Subcutaneous abdominal adipose tissue (tissue), 5 donors: Measurements from ENCODE around the gene CLEC20A.

ENCODE experiments used
- H3K27ac ChIP-seq: one replicate; pipeline ENCODE4 v1.7.0; 2013; ENCODE audit warnings: low read depth, mild to moderate bottlenecking, inconsistent platforms, low read length, moderate library complexity
- H3K27me3 ChIP-seq, 5 donors: one replicate each; pipeline ENCODE4 v1.7.0; 2013; ENCODE audit warnings: low read length in 5 of 5, inconsistent platforms in 1 of 5; ENCODE audit not compliant: control insufficient read depth in 5 of 5, insufficient read depth in 4 of 5
- H3K36me3 ChIP-seq, 5 donors: one replicate each; pipeline ENCODE4 v1.7.0; 2013; ENCODE audit warnings: low read length in 5 of 5; ENCODE audit not compliant: control insufficient read depth in 5 of 5, insufficient read depth in 5 of 5
- H3K4me1 ChIP-seq, 5 donors: one replicate each; pipeline ENCODE4 v1.7.0; 2013; ENCODE audit warnings: low read length in 5 of 5, mild to moderate bottlenecking in 3 of 5, moderate library complexity in 1 of 5; ENCODE audit not compliant: control insufficient read depth in 5 of 5, insufficient read depth in 5 of 5
- H3K4me3 ChIP-seq, 5 donors: one replicate each; pipeline ENCODE4 v1.7.0; 2013; ENCODE audit warnings: low read length in 5 of 5, low read depth in 1 of 5
- H3K9ac ChIP-seq, 5 donors: one replicate each; pipeline ENCODE4 v1.7.0; 2013; ENCODE audit warnings: low read length in 5 of 5, mild to moderate bottlenecking in 4 of 5, moderate library complexity in 3 of 5
- H3K9me3 ChIP-seq, 5 donors: one replicate each; pipeline ENCODE4 v1.7.0; 2013; ENCODE audit warnings: low read length in 5 of 5; ENCODE audit not compliant: control insufficient read depth in 5 of 5
- donor health status: healthy.
- donor health status: healthy.
- donor health status: healthy.
- donor health status: healthy.
- donor health status: healthy.

Gene CLEC20A

GRCh38 chr1:178484698-178485225 lies 12.0 kb downstream of the CLEC20A start:
- H3K4me1 ChIP-seq: peaks cover 0 to 22% (median 11%) of the 10 kb centered on the region in 5 donors
- no peak overlapping the region for H3K27ac ChIP-seq

DNA sequence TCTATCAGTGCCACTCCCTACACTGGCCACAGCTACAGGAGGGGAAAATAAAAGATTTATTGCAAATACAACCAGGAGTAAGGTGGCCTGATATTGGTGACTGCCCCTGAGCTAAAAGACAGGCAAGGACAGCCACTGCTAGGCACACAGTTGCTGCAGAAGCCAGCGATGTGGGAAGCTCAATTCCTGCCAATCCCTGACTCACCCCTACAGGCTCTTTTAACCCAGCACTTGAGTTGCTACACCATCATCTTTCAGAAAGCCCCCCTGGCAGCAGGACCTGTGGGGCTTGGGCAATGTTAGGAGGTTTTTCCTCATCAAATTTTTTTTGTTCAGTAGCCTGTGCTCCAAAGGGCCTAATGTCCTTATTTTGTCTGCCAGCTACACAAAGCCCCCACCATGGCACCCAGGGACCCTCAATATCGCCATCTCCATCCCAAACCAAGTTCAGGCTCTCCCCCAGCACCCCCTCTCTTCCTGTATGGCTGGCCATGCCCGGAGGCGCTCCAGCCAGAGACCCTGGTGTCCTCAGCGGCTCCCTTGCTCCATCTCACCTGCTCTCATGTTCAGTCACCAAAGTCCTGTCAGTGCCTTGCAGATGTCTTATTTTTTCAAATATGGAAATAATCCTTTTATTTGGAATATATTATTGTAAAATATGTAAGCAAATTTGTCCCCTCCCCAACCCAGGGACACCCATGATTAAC lies 13.4 kb downstream of the CLEC20A start:
- Histone ChIP-seq H3K27ac (no peak overlapping the region), H3K4me1 (peaks cover 0 to 22% (median 11%) of the 10 kb centered on the region in 5 donors), H3K27me3 (peaks cover 3 to 19% (median 9%) of the 10 kb centered on the region in 5 donors), H3K4me3 (no peak overlapping the region), H3K9ac (peak overlapping the region in 1 of 5 donors; percentile 7), H3K36me3 (peaks cover 0 to 3% (median 2%) of the 10 kb centered on the region in 5 donors), H3K9me3 (no peaks in the 10 kb centered on the region)

More at GRCh38 chr1:178484698-178485225, 12.0 kb downstream of the CLEC20A start:
- Histone ChIP-seq H3K36me3 (peaks cover 0 to 3% (median 2%) of the 10 kb centered on the region in 5 donors), H3K9me3 (no peaks in the 10 kb centered on the region), H3K4me3 (no peak overlapping the region), H3K9ac (no peak overlapping the region), H3K27me3 (peaks cover 3 to 19% (median 9%) of the 10 kb centered on the region in 5 donors)

- Histone ChIP-seq H3K9me3 (no peaks in the 10 kb centered on the region), H3K36me3 (peaks cover 4 to 27% (median 19%) of the 10 kb centered on the region in 5 donors), H3K4me3 (no peak overlapping the region), H3K27me3 (no peaks in the 10 kb centered on the region), H3K9ac (no peak overlapping the region), H3K27ac (no peak overlapping the region), H3K4me1 (no peaks in the 10 kb centered on the region)
Measured at GRCh38 chr1:178477841-178478240, 18.9 kb downstream of the CLEC20A start.

- H3K4me3 ChIP-seq: no peak overlapping the region
- H3K27me3 ChIP-seq: no peaks in the 10 kb centered on the region
- H3K9me3 ChIP-seq: no peaks in the 10 kb centered on the region
- no peaks in the 10 kb centered on the region for H3K4me1 ChIP-seq
- peaks cover 4 to 31% (median 21%) of the 10 kb centered on the region in 5 donors for H3K36me3 ChIP-seq
- H3K9ac ChIP-seq: no peak overlapping the region
- no peak overlapping the region for H3K27ac ChIP-seq
Measured at GRCh38 chr1:178477373-178477772, 19.4 kb downstream of the CLEC20A start.

GRCh38 chr1:178472531-178472930 lies 24.2 kb downstream of the CLEC20A start:
- Histone ChIP-seq H3K27me3 (no peaks in the 10 kb centered on the region), H3K27ac (no peak overlapping the region), H3K4me3 (no peak overlapping the region), H3K9ac (no peak overlapping the region), H3K4me1 (peaks cover 0 to 5% (median 0%) of the 10 kb centered on the region in 5 donors), H3K9me3 (no peaks in the 10 kb centered on the region), H3K36me3 (peaks cover 10 to 52% (median 34%) of the 10 kb centered on the region in 5 donors)

- Histone ChIP-seq H3K4me1 (peaks cover 0 to 5% (median 0%) of the 10 kb centered on the region in 5 donors), H3K36me3 (peaks cover 22 to 67% (median 49%) of the 10 kb centered on the region in 5 donors), H3K27me3 (no peaks in the 10 kb centered on the region), H3K9me3 (no peaks in the 10 kb centered on the region), H3K4me3 (no peak overlapping the region), H3K9ac (no peak overlapping the region), H3K27ac (no peak overlapping the region)
Measured at GRCh38 chr1:178470411-178470960, 26.3 kb downstream of the CLEC20A start.

DNA sequence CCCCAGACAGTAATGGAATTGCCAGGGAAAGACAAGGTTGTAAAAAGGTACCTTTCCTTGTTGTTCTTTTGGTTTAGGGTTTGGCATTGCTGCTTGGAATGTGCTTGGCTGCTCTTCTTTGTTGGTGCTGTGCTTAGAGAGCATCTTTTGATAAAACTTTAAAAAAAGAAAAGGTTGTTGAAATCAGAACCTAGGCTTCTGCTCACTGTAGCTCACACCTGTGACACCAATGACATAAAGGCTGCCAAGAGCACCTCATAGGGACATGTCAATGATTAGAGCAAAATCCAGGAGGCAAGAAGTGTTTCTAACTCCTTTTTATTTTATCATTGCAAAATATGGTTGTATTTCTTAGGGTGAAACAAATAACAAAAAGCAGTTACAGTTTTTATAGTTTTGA lies 28.9 kb downstream of the CLEC20A start:
- Histone ChIP-seq H3K27ac (no peak overlapping the region), H3K4me1 (peaks cover 0 to 5% (median 0%) of the 10 kb centered on the region in 5 donors), H3K9me3 (no peaks in the 10 kb centered on the region), H3K9ac (no peak overlapping the region), H3K27me3 (no peaks in the 10 kb centered on the region), H3K36me3 (peaks cover 26 to 52% (median 36%) of the 10 kb centered on the region in 5 donors), H3K4me3 (no peak overlapping the region)

DNA sequence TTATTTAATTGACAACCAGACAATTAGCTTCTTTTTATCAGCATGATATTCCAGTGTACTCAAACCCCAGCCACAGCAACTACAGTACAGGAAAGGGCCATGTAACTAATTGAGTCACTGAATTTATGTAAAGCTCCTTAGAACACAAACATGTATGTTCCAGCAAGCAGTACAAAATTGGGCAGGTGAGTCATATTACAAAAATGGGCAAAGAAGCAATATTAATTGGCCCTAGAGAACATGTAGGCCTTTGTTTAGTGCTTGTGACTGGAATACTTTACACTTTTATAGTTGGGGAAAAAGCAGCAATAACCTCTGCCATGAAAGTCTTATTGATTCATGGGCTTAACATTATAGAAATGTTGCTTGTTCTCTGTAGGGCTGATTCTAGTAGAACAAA lies 31.8 kb downstream of the CLEC20A start:
- no peak overlapping the region for H3K27ac ChIP-seq

DNA sequence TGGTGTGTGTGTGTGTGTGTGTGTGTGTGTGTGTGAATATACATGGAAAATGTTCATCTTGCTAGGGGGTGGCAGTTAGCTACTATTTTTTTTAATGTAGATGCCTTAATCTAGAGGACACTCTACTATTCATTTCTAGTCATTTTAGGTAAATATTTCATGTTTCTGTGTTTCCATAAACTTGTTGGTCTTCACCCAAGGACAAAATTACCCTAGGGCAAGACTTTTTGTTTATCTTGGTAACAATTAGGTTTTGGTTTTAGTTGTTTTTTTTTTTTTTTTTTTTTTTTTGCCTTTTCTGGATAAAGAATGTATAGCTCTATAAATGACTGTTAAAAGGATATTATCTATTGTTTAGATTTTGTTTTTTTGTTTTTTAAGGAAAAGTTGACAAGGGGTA lies 32.2 kb downstream of the CLEC20A start:
- Histone ChIP-seq H3K4me3 (no peak overlapping the region), H3K9ac (no peak overlapping the region), H3K27ac (no peak overlapping the region), H3K27me3 (no peaks in the 10 kb centered on the region), H3K36me3 (peaks cover 26 to 42% (median 30%) of the 10 kb centered on the region in 5 donors), H3K9me3 (no peaks in the 10 kb centered on the region), H3K4me1 (no peaks in the 10 kb centered on the region)

More for the DNA sequence above, 31.8 kb downstream of the CLEC20A start:
- H3K9ac ChIP-seq: no peak overlapping the region
- no peaks in the 10 kb centered on the region for H3K4me1 ChIP-seq
- peaks cover 26 to 42% (median 30%) of the 10 kb centered on the region in 5 donors for H3K36me3 ChIP-seq
- no peak overlapping the region for H3K4me3 ChIP-seq
- no peaks in the 10 kb centered on the region for H3K27me3 ChIP-seq
- H3K9me3 ChIP-seq: no peaks in the 10 kb centered on the region

DNA sequence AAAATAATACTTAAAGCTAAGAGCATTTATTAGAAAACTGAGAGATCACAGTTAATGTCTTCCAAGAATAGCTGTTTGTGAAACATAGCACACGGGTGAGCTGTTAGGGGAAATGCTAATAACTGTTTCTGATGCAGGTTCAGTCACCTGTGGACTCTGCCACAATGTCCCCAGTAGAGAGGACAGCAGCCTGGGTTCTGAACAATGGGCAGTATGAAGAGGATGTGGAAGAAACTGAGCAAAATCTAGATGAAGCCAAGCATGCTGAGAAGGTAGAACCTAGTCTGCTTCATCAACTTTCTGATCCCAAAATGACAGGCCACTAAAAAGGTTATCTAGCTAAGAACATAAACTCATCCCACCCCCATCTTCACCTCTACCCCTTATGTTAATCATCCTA lies 32.6 kb downstream of the CLEC20A start:
- Histone ChIP-seq H3K27ac (no peak overlapping the region), H3K9ac (no peak overlapping the region), H3K4me3 (no peak overlapping the region), H3K9me3 (no peaks in the 10 kb centered on the region), H3K4me1 (no peaks in the 10 kb centered on the region), H3K36me3 (peaks cover 22 to 38% (median 27%) of the 10 kb centered on the region in 5 donors), H3K27me3 (no peaks in the 10 kb centered on the region)
